GM12891 (cell line): Measurements from ENCODE around the gene ABCB8.

Source experiments
- DNase-seq: peaks from one replicate; pipeline ENCODE4 v3.0.0; 2011; ENCODE audit warnings: low spot score; ENCODE audit not compliant: insufficient read length
- FAIRE-seq: peaks from 2 replicates; lab custom pipeline; 2011; peaks lifted over from hg19 to GRCh38; lab: Jason Lieb, UNC
- PAX5 ChIP-seq: IDR thresholded peaks from 2 replicates; pipeline ENCODE4 v1.6.1; 2011; ENCODE audit warnings: low read length, moderate library complexity, mild to moderate bottlenecking; ENCODE audit not compliant: insufficient read depth, severe bottlenecking
- POLR2A ChIP-seq: IDR thresholded peaks from 2 replicates; pipeline ENCODE4 v1.6.1; 2011; ENCODE audit warnings: low read depth, low read length, control low read depth
- POLR2AphosphoS5 ChIP-seq: IDR thresholded peaks from 2 replicates; pipeline ENCODE4 v1.6.1; 2011; ENCODE audit warnings: low read depth, low read length, control low read depth
- POU2F2 ChIP-seq: IDR thresholded peaks from 2 replicates; pipeline ENCODE4 v1.6.1; 2011; ENCODE audit warnings: low read depth, mild to moderate bottlenecking, control low read depth, low read length, moderate library complexity
- SPI1 ChIP-seq: IDR thresholded peaks from 2 replicates; pipeline ENCODE4 v1.6.1; 2011; ENCODE audit warnings: low read depth, low read length, control low read depth
- TAF1 ChIP-seq: IDR thresholded peaks from 2 replicates; pipeline ENCODE4 v1.6.1; 2011; ENCODE audit warnings: low read depth, low read length, control low read depth

The ABCB8 gene

GRCh38 chr7:151031011-151031410 lies 2.8 kb downstream of the ABCB8 start:
- TF ChIP-seq TAF1 (no peak), POU2F2 (no peak), POLR2AphosphoS5 (no peak), POLR2A (no peak), PAX5 (no peak), SPI1 (no peak)
- FAIRE-seq (no peak), DNase-seq (no peak)

- TF ChIP-seq POU2F2 (no peak), PAX5 (no peak), TAF1 (no peak), POLR2AphosphoS5 (no peak), POLR2A (no peak), SPI1 (peak; percentile 34; the same call in 1 of the 2 replicates)
- no peak for FAIRE-seq
- no peak for DNase-seq
These were observed 5.0 kb downstream of the ABCB8 start for GRCh38 chr7:151032936-151033863.

- FAIRE-seq: no peak
- no peak for TF ChIP-seq PAX5
- TF ChIP-seq POU2F2: no peak
- no peak for TF ChIP-seq SPI1
- TF ChIP-seq TAF1: no peak
- no peak for DNase-seq
These were observed 5.6 kb downstream of the ABCB8 start for GRCh38 chr7:151033864-151034249.

GRCh38 chr7:151034312-151035025 lies 6.2 kb downstream of the ABCB8 start:
- FAIRE-seq (no peak), DNase-seq (no peak)
- TF ChIP-seq TAF1: no peak
- no peak for TF ChIP-seq PAX5
- no peak for TF ChIP-seq POLR2A
- no peak for TF ChIP-seq POLR2AphosphoS5
- no peak for TF ChIP-seq SPI1
- no peak for TF ChIP-seq POU2F2

GRCh38 chr7:151035026-151035717 lies 6.9 kb downstream of the ABCB8 start:
- FAIRE-seq (no peak), DNase-seq (no peak)
- TF ChIP-seq SPI1 (no peak), POU2F2 (no peak), POLR2A (no peak), POLR2AphosphoS5 (no peak)

GRCh38 chr7:151035902-151036301 lies 7.7 kb downstream of the ABCB8 start:
- no peak for DNase-seq
- FAIRE-seq: no peak

GRCh38 chr7:151038951-151039849 lies 10.9 kb downstream of the ABCB8 start:
- FAIRE-seq (no peak), DNase-seq (no peak)
- TF ChIP-seq POLR2A (no peak), POU2F2 (no peak), PAX5 (no peak), POLR2AphosphoS5 (no peak), SPI1 (no peak), TAF1 (no peak)

More at GRCh38 chr7:151035902-151036301, 7.7 kb downstream of the ABCB8 start:
- TF ChIP-seq PAX5 (no peak), POU2F2 (no peak), SPI1 (no peak), POLR2AphosphoS5 (no peak), TAF1 (no peak), POLR2A (no peak)

- DNase-seq (no peak), FAIRE-seq (no peak)
These were observed 11.7 kb downstream of the ABCB8 start for GRCh38 chr7:151039850-151040548.

More at GRCh38 chr7:151039850-151040548, 11.7 kb downstream of the ABCB8 start:
- no peak for TF ChIP-seq SPI1
- no peak for TF ChIP-seq TAF1
- no peak for TF ChIP-seq POU2F2
- no peak for TF ChIP-seq POLR2A
- TF ChIP-seq PAX5: no peak
- no peak for TF ChIP-seq POLR2AphosphoS5
